ENCODE measurements around the gene CCDC86. TPM values are rescaled to one million over a fixed set of nuclear protein-coding genes. Genes with fewer than 3 reads are reported as not detected.

Gene CCDC86
- total RNA-seq, 2 experiments from 2014 or later: 21.3 to 24.7 TPM

- H3K4me2 ChIP-seq (ENCODE audit: low read length): no peak overlapping the region
- peaks cover 67% of the 10 kb centered on the region for H3K36me3 ChIP-seq (ENCODE audit: insufficient read depth, low read length)
- H3K9me3 ChIP-seq (ENCODE audit: low read length): no peaks in the 10 kb centered on the region
- H3K4me3 ChIP-seq (ENCODE audit: low read depth, low read length, poor library complexity, severe bottlenecking): no peak overlapping the region
- H3K27ac ChIP-seq (ENCODE audit: low read depth, low read length, poor library complexity, severe bottlenecking): no peak overlapping the region
- no peaks in the 10 kb centered on the region for H3K4me1 ChIP-seq (ENCODE audit: insufficient read depth, low read length, poor library complexity, severe bottlenecking)
- ChIA-PET CTCF (ENCODE audit: unreplicated experiment) (interaction anchor here (0.9 kb wide), 1 partner anchor 26 kb away, joined by 3 read pairs; no protein-coding TSS in a partner anchor), POLR2A (no interaction called here)
- no peaks in the 10 kb centered on the region for H4K20me1 ChIP-seq (ENCODE audit: insufficient read depth, low read length)
- no peaks in the 10 kb centered on the region for H3K79me2 ChIP-seq (ENCODE audit: insufficient read depth, low read depth, low read length)
- H3K9me2 ChIP-seq (ENCODE audit: insufficient read depth, low read length): no peaks in the 10 kb centered on the region
- BruUV-seq (replicated peaks): no TSS peak
- DNase-seq (ENCODE audit: low spot score): no peak
- no peak for TF ChIP-seq CTCF (conservative IDR thresholded peaks at IDR 0.05; ENCODE audit: low read length)
- TF ChIP-seq EZH2phosphoT487 (IDR thresholded peaks at IDR 0.05; ENCODE audit: borderline replicate concordance, low read depth, low read length): no peak
- intact Hi-C loops (cut with micrococcal nuclease; ENCODE audit: unreplicated experiment): loop anchor here (10.0 kb wide), 1 partner anchor 65 kb away; the partner anchor contains the start of gene SLC15A3
- H2AFZ ChIP-seq (ENCODE audit: low read length): no peak overlapping the region
Measured at GRCh38 chr11:60889869-60890311, 48.0 kb downstream of the CCDC86 start.

GRCh38 chr11:60890696-60891095 is 48.8 kb downstream of the CCDC86 start:
- intact Hi-C loops (cut with micrococcal nuclease; ENCODE audit: unreplicated experiment): loop anchor here (10.0 kb wide), 1 partner anchor 64 kb away; the partner anchor contains the start of gene SLC15A3
- H4K20me1 ChIP-seq (ENCODE audit: insufficient read depth, low read length): no peaks in the 10 kb centered on the region
- H3K79me2 ChIP-seq (ENCODE audit: insufficient read depth, low read depth, low read length): no peaks in the 10 kb centered on the region
- POLR2A ChIA-PET: interaction anchor here (0.7 kb wide), 1 partner anchor 10 kb away, joined by 3 read pairs; no protein-coding TSS in a partner anchor
- CTCF ChIA-PET (ENCODE audit: unreplicated experiment): no interaction called here
- no peak overlapping the region for H3K27ac ChIP-seq (ENCODE audit: low read depth, low read length, poor library complexity, severe bottlenecking)
- peaks cover 75% of the 10 kb centered on the region for H3K36me3 ChIP-seq (ENCODE audit: insufficient read depth, low read length)
- no peak for DNase-seq (ENCODE audit: low spot score)
- no peaks in the 10 kb centered on the region for H3K9me2 ChIP-seq (ENCODE audit: insufficient read depth, low read length)
- no TSS peak for BruUV-seq (replicated peaks)
- no peak overlapping the region for H3K4me3 ChIP-seq (ENCODE audit: low read depth, low read length, poor library complexity, severe bottlenecking)
- no peak overlapping the region for H3K4me2 ChIP-seq (ENCODE audit: low read length)
- no peaks in the 10 kb centered on the region for H3K4me1 ChIP-seq (ENCODE audit: insufficient read depth, low read length, poor library complexity, severe bottlenecking)
- no peak overlapping the region for H2AFZ ChIP-seq (ENCODE audit: low read length)
- H3K9me3 ChIP-seq (ENCODE audit: low read length): no peaks in the 10 kb centered on the region
- no peak for TF ChIP-seq EZH2phosphoT487 (IDR thresholded peaks at IDR 0.05; ENCODE audit: borderline replicate concordance, low read depth, low read length)
- no peak for TF ChIP-seq CTCF (conservative IDR thresholded peaks at IDR 0.05; ENCODE audit: low read length)

GRCh38 chr11:60891103-60891741 is 49.3 kb downstream of the CCDC86 start:
- DNase-seq (ENCODE audit: low spot score): no peak
- H2AFZ ChIP-seq (ENCODE audit: low read length): no peak overlapping the region
- CTCF ChIA-PET (ENCODE audit: unreplicated experiment): no interaction called here
- peaks cover 81% of the 10 kb centered on the region for H3K36me3 ChIP-seq (ENCODE audit: insufficient read depth, low read length)
- no peaks in the 10 kb centered on the region for H3K9me3 ChIP-seq (ENCODE audit: low read length)
- no peaks in the 10 kb centered on the region for H4K20me1 ChIP-seq (ENCODE audit: insufficient read depth, low read length)
- H3K9me2 ChIP-seq (ENCODE audit: insufficient read depth, low read length): no peaks in the 10 kb centered on the region
- H3K79me2 ChIP-seq (ENCODE audit: insufficient read depth, low read depth, low read length): no peaks in the 10 kb centered on the region
- BruUV-seq (replicated peaks): no TSS peak
- H3K4me2 ChIP-seq (ENCODE audit: low read length): no peak overlapping the region
- TF ChIP-seq EZH2phosphoT487 (IDR thresholded peaks at IDR 0.05; ENCODE audit: borderline replicate concordance, low read depth, low read length): no peak
- TF ChIP-seq CTCF (conservative IDR thresholded peaks at IDR 0.05; ENCODE audit: low read length): no peak
- no peak overlapping the region for H3K27ac ChIP-seq (ENCODE audit: low read depth, low read length, poor library complexity, severe bottlenecking)
- intact Hi-C loops (cut with micrococcal nuclease; ENCODE audit: unreplicated experiment): loop anchor here (10.0 kb wide), 1 partner anchor 64 kb away; the partner anchor contains the start of gene SLC15A3
- POLR2A ChIA-PET: interaction anchor here (0.7 kb wide), 1 partner anchor 11 kb away, joined by 3 read pairs; no protein-coding TSS in a partner anchor
- no peak overlapping the region for H3K4me3 ChIP-seq (ENCODE audit: low read depth, low read length, poor library complexity, severe bottlenecking)
- no peaks in the 10 kb centered on the region for H3K4me1 ChIP-seq (ENCODE audit: insufficient read depth, low read length, poor library complexity, severe bottlenecking)

Measured in OCI-LY7 (cell line).